ENCODE results near the gene ARHGAP10.

DNA sequence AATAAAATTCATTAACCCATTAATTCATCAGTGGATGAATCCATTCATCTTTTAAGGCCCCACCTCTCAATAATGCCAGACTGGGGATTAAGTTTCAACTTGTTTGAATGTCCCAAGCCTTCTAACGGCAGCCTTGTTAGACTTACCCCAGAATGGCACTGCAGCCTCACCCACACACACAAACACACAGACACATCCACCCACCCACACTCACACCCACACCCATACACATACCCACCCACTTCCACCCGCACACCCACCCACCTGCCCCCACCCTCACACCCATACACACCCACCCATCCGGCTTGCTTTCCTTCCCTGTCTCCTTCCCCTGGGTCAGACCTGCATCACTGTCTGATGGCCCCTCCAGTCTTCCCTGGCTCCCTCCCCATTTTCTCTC is 102.6 kb downstream of the ARHGAP10 start:
- TF ChIP-seq EGR1 (IDR thresholded peaks at IDR 0.05): no peak
- TF ChIP-seq, protein P1, sequence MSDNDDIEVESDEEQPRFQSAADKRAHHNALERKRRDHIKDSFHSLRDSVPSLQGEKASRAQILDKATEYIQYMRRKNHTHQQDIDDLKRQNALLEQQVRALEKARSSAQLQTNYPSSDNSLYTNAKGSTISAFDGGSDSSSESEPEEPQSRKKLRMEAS (IDR thresholded peaks at IDR 0.05): no peak
- TF ChIP-seq EP300 (IDR thresholded peaks at IDR 0.05; ENCODE audit: borderline replicate concordance): no peak
